Measurements from ENCODE around the gene NTNG1.

DNA sequence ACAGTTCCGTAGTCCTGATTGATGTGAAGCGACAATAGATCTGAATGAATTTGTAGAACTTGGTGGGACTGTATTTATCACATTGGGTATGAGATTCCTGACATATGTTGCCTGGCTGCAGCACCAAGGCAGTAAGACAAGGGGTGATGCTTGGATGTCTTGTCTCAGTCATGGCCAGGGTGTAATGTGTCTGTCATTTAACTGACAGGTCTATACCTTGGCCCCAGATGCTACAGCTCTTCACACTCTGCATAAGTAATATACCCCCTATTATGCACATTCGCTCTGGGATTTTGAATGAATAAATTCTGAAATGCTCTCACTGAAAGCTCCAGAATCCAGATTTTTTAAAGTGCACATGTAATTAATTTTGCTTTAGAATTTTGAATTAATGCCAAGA lies 47.3 kb downstream of the NTNG1 start:
- TF ChIP-seq HDAC6 (IDR thresholded peaks at IDR 0.05; ENCODE audit: unreplicated experiment) (no peak), ATF7 (IDR thresholded peaks at IDR 0.05; ENCODE audit: low read depth) (no peak), POLR2AphosphoS5 (IDR thresholded peaks at IDR 0.05; ENCODE audit: low read length) (no peak)
- TF ChIP-seq, protein P1, sequence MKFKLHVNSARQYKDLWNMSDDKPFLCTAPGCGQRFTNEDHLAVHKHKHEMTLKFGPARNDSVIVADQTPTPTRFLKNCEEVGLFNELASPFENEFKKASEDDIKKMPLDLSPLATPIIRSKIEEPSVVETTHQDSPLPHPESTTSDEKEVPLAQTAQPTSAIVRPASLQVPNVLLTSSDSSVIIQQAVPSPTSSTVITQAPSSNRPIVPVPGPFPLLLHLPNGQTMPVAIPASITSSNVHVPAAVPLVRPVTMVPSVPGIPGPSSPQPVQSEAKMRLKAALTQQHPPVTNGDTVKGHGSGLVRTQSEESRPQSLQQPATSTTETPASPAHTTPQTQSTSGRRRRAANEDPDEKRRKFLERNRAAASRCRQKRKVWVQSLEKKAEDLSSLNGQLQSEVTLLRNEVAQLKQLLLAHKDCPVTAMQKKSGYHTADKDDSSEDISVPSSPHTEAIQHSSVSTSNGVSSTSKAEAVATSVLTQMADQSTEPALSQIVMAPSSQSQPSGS (IDR thresholded peaks at IDR 0.05; ENCODE audit: low read length) = no peak
